CD4-positive, alpha-beta T cell treated with Interleukin-6 at 100 ng/mL for 8 hours (primary cell): ENCODE results near the gene ARHGEF38.

Experiments used
- DNase-seq: peaks from one replicate; pipeline ENCODE4 v3.0.0-alpha.2; 2020; ENCODE audit warnings: mixed read lengths, low spot score

Gene ARHGEF38, protein sequence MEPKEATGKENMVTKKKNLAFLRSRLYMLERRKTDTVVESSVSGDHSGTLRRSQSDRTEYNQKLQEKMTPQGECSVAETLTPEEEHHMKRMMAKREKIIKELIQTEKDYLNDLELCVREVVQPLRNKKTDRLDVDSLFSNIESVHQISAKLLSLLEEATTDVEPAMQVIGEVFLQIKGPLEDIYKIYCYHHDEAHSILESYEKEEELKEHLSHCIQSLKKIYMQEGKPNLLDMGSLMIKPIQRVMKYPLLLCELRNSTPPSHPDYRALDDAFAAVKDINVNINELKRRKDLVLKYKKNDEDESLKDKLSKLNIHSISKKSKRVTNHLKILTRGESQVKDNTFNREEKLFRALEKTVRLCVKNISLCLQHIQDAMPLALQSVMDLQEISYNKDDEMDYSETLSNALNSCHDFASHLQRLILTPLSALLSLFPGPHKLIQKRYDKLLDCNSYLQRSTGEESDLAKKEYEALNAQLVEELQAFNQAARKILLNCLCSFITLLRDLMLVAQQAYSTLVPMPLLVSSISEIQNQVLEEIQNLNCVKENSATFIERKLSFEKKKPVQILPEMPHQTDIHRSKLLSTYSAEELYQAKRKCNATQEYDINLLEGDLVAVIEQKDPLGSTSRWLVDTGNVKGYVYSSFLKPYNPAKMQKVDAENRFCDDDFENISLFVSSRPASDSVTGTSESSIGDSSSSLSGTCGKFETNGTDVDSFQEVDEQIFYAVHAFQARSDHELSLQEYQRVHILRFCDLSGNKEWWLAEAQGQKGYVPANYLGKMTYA

DNA sequence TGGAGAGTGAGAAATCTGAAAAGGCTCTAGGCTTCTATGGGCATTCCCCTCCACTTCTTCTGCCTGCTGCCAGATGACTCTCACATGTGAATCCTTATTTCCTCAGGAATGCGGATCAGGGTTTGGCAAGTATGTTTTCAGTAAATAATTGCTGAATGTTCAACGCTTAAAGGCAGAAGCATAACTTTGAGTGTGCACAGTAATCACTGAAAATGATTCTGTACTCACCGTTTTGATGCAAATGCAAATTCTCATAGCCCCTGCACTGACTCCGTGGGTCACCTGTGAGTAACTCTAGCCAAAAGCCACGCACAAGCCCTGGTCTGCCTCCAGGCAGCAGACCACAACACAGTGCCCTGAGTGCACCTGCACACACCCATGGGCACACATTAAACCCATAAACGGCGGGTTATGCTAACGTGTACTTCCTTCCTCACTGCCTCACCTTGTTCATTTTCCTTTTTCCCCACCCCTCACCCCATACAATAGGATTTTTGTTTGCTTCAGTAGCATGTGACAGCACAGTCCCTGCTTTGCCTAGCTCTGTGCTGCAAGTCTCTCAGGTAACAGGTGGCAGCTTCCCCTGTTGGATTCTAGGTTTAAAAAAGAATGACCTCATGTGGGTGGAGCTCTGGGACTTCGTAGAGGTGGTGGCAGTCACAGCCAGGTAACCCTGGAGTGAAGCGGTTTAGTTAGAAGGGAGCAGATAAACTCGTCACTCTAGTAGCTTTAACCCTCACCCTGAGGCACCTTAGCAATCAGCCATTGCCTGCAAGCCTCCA, at the start of gene ARHGEF38:
Gene ARHGEF38 (plus strand): TSS at position 656 of the 782 bp plus-strand sequence. CDS start 146 bp downstream, outside the sequence.
- no peak for DNase-seq

GRCh38 chr4:105503484-105503883, 48.9 kb upstream of the ARHGEF38 start:
- DNase-seq = no peak

- DNase-seq = no peak
These were observed 47.7 kb upstream of the ARHGEF38 start for GRCh38 chr4:105504744-105505143.

- DNase-seq = no peak
These were observed 43.1 kb upstream of the ARHGEF38 start for GRCh38 chr4:105509291-105509690.

- DNase-seq = no peak
These were observed 42.7 kb upstream of the ARHGEF38 start for GRCh38 chr4:105509714-105510113.

GRCh38 chr4:105510245-105510644, 42.2 kb upstream of the ARHGEF38 start:
- DNase-seq = no peak

- DNase-seq = no peak
These were observed 31.3 kb upstream of the ARHGEF38 start for GRCh38 chr4:105520819-105521790.

DNA sequence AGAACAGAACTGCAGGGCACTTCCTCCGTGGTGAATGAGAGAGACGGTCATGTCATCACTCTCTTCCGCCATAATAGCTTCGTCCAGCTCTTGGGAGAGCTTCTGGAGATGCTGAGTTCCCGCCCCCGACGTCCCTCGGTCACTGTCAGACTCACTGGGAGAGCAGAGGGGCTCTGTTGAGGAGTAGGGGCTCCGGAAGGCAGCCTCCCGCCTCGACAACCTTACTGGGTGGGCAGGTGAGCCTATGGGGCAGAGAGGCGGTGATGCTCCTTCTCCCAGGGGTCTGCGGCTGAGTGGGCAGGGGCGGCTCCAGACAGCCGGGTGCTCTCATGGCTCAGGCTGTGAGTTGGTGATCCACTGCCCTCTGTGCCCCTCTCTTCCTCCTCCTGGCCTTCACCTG, 25.8 kb upstream of the ARHGEF38 start:
- no peak for DNase-seq

GRCh38 chr4:105527081-105527480, 25.3 kb upstream of the ARHGEF38 start:
- no peak for DNase-seq

DNA sequence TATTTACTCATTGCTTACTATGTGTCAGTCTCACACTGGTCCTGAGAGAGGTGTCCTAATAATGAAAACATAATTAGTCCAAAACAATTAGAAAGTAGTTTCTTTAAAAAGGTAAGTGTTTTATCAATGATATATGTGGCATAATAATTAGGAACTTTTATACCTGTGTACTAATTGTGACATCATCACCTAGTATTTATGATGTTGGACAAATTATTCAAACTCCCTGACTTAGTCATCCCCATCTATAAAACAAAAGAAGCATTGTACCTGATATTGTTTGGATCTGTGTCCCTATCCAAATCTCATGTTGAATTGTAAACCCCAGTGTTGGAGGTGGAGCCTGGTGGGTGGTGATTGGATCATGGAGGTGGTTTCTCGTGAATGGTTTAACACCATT, 15.8 kb upstream of the ARHGEF38 start:
- no peak for DNase-seq

DNA sequence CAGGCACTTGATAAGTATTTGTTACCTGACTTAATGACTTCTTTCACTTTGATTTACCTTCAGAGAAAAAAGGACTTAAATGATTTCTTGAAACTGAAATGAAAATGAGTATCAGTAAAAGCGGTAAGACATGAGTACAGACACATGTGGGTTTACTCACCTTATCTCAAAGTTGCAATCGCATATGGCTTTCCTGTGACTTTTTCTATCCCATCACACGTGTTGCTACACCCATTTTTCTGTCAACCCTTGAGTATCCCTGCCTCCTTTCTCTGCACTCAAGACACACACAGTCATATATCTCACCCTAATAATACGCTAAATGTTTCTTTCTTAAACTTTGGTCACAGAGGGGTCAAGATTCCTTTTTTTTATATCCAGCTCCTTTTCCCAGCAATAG, 11.0 kb upstream of the ARHGEF38 start:
- DNase-seq = no peak

DNA sequence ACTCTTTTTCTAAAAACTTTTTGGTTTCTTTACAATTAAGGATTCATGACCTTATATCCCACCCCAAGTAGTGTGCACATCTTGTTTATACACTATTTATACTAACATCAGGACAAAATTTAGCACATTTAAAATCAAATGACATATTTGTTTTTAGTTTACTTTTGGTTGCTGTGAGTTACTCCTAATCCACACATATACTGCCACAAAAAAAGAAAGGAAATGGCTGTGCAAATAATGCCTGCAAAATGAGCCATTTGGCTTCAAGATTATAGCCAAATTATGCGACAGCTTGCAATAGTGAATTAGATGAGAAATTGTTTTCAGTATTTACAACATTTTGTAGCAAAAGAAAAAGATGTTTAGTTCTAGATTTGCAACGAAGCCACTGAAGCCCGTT, 10.4 kb upstream of the ARHGEF38 start:
- DNase-seq = no peak

DNA sequence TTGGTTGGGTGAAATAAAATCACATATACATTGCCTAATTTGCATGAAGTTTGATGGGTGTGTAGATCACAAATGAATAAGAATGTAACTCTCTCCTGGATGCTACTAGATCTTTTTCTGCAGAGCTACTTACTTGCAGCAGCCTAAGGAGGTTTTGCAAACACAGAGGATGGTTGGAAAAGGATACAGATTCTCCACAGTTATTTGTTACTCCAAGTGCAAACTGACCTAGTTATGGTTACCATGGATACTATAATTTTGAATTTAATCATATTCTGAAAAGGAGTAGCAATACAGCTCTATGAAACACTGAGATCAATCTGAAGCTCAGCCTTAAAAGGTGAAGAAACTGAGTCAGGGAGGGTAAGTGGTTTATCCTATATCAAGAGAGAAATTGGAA, 9.1 kb upstream of the ARHGEF38 start:
- DNase-seq = no peak

GRCh38 chr4:105543881-105544280, 8.5 kb upstream of the ARHGEF38 start:
- DNase-seq = no peak

GRCh38 chr4:105544520-105545286, 7.7 kb upstream of the ARHGEF38 start:
- no peak for DNase-seq

DNA sequence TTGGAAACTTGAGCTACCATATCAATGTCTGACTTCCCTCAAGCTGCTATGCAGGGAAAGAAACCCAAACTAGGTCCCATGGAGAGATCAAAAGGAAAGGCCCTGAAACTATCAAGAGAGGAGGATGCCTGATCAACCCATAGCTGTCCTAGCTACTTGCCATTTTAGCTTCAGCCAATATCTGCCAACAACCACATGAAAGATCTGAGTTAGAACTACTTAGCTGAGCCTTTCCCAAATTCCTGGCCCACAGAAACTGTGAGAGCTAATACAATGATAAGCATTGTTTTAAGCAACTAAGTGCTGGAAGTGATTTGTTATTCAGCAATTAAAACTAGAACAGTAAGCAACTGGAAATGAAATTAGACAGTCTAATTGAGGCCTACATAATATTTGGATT, 6.3 kb upstream of the ARHGEF38 start:
- no peak for DNase-seq

DNA sequence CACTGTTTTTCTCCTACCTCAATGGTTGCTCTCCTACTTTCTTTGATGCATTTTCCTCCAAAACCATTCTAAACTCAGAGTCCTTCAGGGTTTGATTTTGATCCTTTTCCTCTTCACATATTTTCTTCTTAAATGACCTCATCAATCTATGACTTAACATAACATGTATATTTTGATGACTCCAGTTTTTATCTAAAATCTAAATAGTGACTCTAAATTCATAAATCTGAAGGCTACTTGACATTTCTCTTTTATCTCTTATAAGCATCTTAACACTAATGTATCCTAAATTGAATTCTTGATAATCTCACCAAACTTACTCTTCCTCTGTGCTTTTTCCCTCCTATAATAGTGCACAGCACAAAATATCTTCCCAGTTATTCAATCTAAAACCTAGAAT, 4.7 kb upstream of the ARHGEF38 start:
- no peak for DNase-seq

GRCh38 chr4:105548483-105548882, 3.9 kb upstream of the ARHGEF38 start:
- no peak for DNase-seq

GRCh38 chr4:105550641-105551040, 1.8 kb upstream of the ARHGEF38 start:
- no peak for DNase-seq

DNA sequence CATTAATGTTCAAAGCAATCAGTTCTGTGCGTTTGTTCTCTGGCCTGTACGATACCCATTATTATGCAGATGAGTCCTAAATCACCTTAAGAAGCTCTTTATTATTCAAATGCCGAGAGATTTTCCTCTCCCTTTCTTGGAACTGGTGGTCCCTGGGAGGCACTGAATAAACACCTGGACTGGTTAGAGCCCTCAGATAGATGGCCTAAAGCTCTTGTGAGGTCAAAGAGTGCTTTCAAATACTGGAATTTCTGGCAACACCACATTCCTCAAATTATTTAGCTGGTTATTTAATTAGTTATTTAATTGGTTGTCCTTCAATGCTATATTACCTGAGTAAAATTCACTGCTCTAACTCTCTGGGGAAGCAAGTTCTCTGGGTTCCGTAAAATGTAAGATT, 3.0 kb downstream of the ARHGEF38 start:
- DNase-seq = no peak

DNA sequence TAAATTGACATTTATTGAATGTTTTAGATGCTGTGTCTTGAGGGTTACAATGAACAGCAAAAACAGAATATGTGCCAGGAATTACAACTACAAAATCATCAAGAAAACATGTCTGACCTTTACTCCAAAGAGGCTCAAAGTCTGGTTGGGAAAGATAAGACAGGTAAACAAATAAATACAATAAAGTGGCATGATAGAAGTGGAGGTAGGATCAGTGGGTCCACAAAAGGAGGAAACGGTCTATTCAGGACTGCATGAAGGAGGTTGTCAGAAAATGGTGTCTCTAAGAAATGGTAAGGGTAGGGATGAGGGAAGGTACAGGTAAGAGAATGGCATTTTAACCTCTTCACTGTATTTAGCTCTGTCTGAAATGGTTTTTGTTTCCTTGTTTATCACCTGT, 3.8 kb downstream of the ARHGEF38 start:
- no peak for DNase-seq
